GM18858 (cell line): ENCODE data around the gene PLXNA1.

Experiments
- ATAC-seq: cut with Tn5 transposase; IDR thresholded peaks from one replicate; pipeline ENCODE4 v1.9.1; 2021; ENCODE audit not compliant: unreplicated experiment

PLXNA1 gene

GRCh38 chr3:126987129-126987528, 4.2 kb downstream of the PLXNA1 start:
- no peak for ATAC-seq

GRCh38 chr3:126987596-126987995, 4.7 kb downstream of the PLXNA1 start:
- ATAC-seq: no peak

- no peak for ATAC-seq
Measured at GRCh38 chr3:126988451-126989021, 5.6 kb downstream of the PLXNA1 start.

DNA sequence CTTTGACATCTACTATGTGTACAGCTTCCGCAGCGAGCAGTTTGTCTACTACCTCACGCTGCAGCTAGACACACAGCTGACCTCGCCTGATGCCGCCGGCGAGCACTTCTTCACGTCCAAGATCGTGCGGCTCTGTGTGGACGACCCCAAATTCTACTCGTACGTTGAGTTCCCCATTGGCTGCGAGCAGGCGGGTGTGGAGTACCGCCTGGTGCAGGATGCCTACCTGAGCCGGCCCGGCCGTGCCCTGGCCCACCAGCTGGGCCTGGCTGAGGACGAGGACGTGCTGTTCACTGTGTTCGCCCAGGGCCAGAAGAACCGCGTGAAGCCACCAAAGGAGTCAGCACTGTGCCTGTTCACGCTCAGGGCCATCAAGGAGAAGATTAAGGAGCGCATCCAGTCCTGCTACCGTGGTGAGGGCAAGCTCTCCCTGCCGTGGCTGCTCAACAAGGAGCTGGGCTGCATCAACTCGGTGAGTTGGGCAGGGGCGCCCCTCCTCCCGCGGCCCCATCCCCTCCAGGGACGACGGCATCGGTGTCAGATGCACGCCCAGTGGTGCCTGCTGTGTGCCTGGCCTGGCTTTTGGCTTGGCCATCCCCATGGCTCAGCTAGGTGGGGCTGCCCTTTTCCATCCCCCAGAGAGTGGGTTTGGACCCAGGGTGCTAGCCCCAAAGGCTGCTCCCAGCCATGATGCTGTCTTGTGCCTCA, 6.6 kb downstream of the PLXNA1 start:
- no peak for ATAC-seq

DNA sequence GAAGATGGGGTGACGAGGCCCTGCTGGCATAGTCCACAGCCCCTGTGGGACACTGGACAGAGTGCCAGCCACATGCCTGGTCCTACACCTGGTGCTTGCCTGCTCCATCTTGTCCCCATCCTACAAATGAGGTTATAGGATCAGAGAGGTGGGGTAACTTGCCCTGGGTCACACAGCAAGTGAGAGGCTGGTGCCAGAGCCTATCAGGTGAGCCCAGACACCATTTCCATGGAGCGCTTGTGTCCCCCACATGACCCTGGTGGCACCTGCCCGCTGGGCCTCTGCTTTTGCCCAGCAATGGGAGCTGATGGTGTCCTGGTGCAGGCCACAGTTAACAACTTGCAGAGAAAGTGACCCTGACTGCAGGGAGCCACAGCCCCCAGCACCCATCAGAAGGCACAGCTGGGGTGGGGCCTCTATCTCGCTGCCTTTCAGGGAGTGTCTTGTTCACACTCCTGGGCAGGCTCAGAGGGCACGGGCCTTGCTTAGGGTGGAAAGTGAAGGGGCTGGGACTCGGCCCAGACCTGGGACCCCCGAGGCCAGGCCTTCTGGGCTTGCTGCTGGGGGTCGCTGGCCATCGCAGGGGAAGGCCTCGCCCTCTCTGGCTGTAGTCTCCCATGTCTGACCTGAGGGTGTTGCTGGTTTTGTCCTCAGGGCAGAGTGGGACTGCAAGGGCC, 7.2 kb downstream of the PLXNA1 start:
- no peak for ATAC-seq

GRCh38 chr3:126990890-126991289, 8.0 kb downstream of the PLXNA1 start:
- no peak for ATAC-seq

GRCh38 chr3:126991366-126992200, 8.7 kb downstream of the PLXNA1 start:
- no peak for ATAC-seq

DNA sequence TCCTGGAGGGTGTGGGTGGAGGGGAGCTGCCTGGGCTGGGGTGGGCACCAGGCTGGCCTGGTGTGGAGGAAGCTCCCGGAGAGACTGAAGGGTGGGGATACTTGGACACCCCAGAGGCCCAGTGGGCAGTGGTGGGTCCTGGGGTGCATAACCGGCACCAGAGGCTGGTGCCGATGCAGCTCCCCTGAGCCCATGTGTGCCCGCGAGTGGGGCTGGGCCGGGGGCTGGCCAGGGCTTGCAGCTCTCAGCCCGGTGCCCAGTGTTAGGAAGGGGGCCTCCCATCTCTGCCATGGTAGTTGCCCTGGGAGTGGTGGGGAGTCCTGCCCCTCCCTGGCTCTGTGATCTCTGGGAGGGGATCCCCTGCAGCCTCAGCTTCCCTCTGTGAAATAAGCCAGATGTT, 9.3 kb downstream of the PLXNA1 start:
- ATAC-seq: no peak

DNA sequence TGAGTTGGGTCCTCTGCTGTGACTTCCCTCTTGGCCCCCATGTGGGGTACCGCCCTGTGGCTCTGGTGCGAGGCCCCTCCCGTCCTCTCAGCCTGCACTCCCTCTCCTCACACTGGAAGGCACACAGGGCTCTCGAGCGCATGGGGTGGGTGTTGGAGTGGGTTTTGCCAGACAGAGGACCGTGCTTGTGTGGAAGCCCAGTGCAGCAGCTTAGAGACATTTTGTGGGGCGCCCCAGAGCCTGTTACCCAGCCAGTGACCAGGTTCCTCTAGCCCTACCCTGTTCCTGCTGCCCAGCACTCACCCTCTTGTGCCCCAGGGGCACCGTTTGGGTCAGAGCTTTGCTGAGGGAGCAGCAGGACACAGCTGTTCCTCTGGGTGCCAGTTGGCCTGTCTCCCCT, 9.9 kb downstream of the PLXNA1 start:
- ATAC-seq: no peak

- ATAC-seq: no peak
Measured at GRCh38 chr3:126993436-126993835, 10.5 kb downstream of the PLXNA1 start.

DNA sequence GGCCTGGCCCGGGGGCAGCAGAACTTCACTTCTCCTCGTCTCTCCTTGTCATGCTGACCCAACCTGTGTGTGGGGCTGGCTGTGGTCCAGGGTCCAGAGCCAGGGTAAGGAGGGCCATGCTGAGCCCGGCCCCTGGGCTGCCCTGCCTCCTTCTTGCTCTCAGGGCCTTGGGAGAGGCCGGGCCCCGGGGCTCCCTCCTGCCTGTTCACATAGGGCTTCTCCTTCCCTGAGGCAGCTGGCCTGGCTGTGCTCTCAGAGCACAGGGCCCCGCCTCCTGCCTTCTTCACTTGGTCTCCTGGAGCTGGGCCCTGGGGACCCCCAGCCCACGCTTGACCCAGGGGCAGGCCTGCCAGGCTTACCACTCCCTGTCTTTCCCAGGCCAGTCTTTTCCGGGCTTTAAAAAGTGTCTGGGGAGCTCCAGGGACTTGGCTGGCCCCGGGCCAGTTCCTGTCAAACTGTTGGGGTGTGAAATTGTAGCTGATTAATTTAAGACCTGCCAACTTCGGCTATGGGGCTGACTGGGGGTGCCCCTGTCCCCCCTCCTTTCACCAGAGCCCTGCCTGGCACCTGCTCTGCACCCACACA, 11.8 kb downstream of the PLXNA1 start:
- ATAC-seq: no peak

DNA sequence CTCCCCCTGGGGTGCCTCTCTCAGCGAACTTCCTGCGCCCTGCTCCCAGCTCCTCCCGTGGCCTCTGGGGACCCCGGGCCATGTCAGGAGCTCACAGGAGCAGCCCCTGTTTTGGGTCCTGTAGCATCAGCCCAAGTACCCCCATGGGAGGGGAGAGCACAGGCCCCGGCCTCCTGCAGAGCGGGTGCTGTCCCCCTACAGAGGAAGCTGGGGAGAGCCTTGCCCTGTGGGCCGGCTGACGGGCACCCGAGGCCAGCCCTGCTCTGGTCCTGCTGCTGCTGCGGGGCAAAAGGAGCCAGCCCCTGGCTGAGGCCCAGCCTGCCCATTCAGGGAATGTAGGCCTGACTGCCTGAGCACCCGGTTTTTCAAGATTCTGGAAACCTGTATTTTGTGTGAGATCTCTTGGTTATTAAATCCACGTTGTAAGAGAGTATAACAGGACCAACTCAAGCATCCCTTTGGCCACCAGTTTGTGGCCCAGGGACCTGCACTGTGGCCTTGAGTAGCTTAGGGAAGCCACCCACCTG, 12.4 kb downstream of the PLXNA1 start:
- no peak for ATAC-seq

DNA sequence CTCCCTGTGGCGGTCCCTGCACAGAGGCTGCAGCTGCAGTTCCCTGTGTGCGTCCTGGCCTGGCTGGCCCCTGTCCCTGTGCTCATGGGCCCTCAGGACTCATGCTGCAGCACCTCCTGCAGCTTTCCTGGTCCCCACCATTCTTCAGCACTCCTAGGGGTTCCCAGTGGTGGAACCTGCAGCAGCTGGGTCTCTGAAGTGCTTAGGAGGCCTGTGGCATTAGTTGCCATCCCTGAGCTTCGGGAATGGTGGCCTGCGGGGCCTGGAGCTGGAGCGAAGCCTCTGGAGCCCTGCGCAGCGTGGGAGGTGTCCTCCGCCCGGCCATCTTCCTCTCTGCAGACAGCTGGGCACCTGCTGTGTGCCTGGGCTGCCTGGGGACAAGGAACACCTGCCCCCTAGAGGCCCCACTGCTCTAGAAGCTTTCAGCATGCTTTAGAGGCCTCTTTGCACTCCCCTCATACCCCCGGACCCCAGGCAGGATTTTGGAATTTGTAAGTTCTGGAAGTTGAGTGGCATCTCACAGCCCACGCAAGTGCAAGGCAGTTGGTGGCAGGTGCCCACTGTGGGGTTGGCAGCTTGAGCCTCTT, 13.1 kb downstream of the PLXNA1 start:
- no peak for ATAC-seq

GRCh38 chr3:126996905-126997304, 14.0 kb downstream of the PLXNA1 start:
- ATAC-seq: no peak

- no peak for ATAC-seq
Measured at GRCh38 chr3:126997455-126998038, 14.6 kb downstream of the PLXNA1 start.

DNA sequence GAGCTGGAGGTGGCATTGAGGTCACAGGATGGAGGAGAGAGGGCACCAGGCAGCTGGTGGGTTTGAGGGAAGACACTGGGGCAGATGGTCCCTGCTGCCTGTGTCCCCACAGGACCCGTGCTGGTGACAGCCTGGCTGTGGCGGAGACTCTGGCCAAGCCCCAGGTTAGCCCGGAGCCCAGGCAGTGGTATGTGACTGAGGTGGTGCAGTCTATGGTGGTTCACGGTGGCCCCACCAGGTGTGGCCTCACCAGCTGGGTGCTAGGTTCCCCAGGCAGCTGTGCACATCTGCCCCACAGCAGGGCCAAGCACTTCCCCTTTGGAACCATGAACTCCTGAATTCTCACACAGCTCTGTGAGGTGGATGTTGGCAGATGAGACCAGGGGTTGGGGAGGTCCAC, 15.4 kb downstream of the PLXNA1 start:
- no peak for ATAC-seq

GRCh38 chr3:126998728-126999127, 15.8 kb downstream of the PLXNA1 start:
- no peak for ATAC-seq

GRCh38 chr3:126999383-126999782, 16.5 kb downstream of the PLXNA1 start:
- no peak for ATAC-seq

- ATAC-seq: no peak
Measured at GRCh38 chr3:127000119-127000518, 17.2 kb downstream of the PLXNA1 start.

- ATAC-seq: no peak
Measured at GRCh38 chr3:127000761-127001160, 17.8 kb downstream of the PLXNA1 start.
